ENCODE measurements around the gene TFDP1.

DNA sequence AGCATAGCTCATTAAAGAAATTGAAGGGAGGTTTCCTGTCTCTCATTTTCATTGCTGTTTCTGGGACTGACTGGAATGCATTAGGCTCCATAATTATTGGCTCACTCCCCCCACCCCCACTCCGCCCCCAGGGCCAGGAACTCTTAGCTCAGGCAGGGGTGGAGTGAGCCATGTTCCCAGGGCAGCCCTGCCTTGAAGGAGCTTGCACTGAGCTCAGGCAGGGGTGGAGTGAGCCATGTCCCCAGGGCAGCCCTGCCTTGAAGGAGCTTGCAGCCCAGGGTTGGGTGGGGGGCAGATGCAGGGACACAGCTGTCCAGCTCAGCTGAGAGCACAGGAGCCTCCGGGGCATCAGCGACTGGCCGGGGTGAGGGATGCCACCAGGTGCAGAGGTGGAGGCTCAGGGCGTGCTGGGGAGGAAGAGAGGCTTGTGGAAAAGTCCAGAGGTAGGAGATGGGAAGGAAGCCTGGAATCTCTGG, 39.1 kb upstream of the TFDP1 start:
- TF ChIP-seq POLR2A (IDR thresholded peaks at IDR 0.05): no peak
- TF ChIP-seq, protein P1, sequence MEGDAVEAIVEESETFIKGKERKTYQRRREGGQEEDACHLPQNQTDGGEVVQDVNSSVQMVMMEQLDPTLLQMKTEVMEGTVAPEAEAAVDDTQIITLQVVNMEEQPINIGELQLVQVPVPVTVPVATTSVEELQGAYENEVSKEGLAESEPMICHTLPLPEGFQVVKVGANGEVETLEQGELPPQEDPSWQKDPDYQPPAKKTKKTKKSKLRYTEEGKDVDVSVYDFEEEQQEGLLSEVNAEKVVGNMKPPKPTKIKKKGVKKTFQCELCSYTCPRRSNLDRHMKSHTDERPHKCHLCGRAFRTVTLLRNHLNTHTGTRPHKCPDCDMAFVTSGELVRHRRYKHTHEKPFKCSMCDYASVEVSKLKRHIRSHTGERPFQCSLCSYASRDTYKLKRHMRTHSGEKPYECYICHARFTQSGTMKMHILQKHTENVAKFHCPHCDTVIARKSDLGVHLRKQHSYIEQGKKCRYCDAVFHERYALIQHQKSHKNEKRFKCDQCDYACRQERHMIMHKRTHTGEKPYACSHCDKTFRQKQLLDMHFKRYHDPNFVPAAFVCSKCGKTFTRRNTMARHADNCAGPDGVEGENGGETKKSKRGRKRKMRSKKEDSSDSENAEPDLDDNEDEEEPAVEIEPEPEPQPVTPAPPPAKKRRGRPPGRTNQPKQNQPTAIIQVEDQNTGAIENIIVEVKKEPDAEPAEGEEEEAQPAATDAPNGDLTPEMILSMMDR (IDR thresholded peaks at IDR 0.05): no peak

Measured in sigmoid colon (tissue), 3 donors.